Fibroblast of pulmonary artery (primary cell): ENCODE results near the gene SH3PXD2A.
A peak's percentile ranks its signal among the peaks of the same experiment; 100 is the strongest.

ENCODE experiments used
- DNase-seq: peaks from one replicate; pipeline ENCODE4 v3.0.0-alpha.2; 2010; ENCODE audit warnings: low read depth
- H3K4me3 ChIP-seq: replicated peaks from 2 replicates; pipeline ENCODE4 v1.5.1; 2011; ENCODE audit warnings: low read depth, mild to moderate bottlenecking, control low read depth, low read length, moderate library complexity
- TF ChIP-seq, protein P1 (sequence below): IDR thresholded peaks from 2 replicates; pipeline ENCODE4 v1.5.1; 2011; ENCODE audit warnings: mild to moderate bottlenecking, control low read depth, low read length, inconsistent platforms; ENCODE audit errors: missing control alignments

The SH3PXD2A gene

DNA sequence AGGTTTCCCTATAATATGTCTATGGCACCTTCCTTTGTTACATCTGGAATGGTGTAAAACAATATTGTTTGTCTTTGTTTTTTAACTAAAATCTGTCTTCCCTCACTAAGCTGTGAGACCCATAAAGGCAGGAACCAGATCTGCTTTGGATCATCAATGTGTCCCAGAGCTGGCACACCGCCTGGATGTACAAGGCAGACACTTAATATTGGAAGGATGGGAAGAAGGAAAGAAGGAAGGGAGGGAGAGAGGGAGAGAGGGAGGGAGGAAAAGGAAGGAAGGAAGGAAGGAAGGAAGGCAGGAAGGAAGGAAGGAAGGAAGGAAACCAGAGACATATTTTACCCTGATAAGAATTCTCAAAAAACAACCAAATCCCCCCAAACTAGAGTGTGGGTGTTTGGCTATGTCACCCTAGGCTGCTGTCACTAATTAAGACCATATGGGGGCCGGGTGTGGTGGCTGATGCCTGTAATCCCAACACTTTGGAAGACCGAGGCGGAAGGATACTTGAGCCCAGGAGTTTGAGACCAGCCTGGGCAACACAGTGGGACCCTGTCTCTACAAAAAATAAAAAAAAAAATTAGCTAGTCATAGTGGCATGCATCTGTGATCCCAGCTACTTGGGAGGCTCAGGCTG lies 59.6 kb downstream of the SH3PXD2A start:
- DNase-seq: no peak
- TF ChIP-seq, protein P1, sequence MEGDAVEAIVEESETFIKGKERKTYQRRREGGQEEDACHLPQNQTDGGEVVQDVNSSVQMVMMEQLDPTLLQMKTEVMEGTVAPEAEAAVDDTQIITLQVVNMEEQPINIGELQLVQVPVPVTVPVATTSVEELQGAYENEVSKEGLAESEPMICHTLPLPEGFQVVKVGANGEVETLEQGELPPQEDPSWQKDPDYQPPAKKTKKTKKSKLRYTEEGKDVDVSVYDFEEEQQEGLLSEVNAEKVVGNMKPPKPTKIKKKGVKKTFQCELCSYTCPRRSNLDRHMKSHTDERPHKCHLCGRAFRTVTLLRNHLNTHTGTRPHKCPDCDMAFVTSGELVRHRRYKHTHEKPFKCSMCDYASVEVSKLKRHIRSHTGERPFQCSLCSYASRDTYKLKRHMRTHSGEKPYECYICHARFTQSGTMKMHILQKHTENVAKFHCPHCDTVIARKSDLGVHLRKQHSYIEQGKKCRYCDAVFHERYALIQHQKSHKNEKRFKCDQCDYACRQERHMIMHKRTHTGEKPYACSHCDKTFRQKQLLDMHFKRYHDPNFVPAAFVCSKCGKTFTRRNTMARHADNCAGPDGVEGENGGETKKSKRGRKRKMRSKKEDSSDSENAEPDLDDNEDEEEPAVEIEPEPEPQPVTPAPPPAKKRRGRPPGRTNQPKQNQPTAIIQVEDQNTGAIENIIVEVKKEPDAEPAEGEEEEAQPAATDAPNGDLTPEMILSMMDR: no peak
- H3K4me3 ChIP-seq: no peak overlapping the region

DNA sequence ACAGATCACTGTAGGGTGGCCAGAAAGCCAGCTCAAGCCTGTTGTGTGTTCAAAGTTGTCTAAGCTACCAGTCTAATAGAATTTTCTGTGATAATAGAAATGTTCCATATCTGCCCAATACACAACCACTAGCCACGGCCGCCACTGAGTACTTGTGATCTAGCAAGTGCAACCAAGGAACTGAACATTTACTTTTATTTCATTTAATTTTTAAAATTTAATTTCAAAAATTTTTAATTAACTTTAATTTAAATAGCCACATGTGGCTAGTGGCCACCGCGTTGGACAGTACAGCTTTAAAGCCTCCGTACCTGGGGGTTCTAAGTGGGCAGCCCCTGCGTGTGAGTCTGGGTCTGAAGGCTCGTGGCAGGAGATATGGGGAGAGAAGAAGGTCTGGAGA lies 60.4 kb downstream of the SH3PXD2A start:
- no peak overlapping the region for H3K4me3 ChIP-seq
- no peak for DNase-seq
- TF ChIP-seq, protein P1: no peak

DNA sequence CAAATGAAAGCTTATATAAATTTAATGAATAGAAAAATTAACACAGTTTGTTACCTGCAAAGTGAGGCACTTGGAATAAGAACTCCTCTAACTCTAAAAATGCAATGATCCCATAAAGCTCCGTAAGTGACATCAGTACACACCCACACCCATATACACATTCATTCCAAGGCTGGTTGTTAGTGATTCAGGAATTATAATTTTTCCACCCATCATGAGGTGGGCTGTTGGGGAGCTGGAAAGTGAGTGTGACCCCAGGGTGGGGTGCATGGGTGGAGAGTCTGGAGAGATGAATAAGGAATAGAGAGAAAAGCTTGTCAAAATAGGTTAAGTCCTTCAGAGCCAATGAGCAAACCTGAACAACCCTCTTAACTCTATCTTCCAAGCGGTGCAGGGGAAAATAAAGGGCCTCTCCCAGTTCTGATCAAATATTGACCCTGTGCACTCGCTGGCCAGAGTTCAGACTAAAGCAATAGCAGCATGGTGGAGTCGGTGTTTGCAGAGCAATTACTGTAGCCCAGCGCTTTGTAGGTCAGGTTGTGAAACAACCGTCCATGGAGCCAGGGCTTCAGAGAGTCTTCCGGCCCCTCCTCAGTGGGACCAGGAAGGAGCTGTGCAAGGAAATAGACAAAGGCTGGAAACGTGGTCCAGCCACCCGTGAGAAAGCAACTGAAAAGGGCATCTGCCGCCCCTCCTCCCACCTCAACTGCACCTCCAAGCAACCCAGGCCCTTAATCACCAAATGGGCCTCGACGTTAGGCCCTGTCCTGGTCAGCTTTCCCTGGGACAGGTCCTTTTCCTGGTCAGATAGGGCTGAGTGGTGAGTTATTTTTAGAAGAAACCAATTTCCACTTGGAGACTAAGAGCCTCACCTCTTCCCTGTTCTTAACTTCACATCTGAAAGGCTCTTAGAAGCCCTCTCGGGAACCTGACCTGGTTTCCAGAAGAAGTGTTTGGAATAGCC lies 61.2 kb downstream of the SH3PXD2A start:
- no peak for DNase-seq
- H3K4me3 ChIP-seq: no peak overlapping the region
- TF ChIP-seq, protein P1: no peak

DNA sequence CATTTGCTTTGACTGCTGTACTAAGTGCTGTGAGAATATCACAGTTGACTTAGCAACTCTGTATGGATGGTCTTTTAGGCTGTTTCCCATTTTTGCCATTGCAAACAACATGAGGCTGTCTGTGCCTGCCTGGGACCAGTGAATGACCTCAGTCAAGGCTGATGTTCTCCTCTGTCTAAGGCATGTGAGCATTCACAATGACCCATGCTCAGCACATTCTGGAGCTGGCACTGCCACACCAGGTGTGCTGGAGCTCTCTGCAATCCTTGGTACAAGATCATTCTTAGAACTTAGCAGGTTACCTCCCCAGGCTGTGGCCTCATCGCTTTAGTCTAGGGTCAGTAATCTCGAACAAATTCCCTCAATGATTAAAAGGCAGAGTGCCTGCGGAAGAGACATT lies 61.9 kb downstream of the SH3PXD2A start:
- TF ChIP-seq, protein P1: no peak
- no peak overlapping the region for H3K4me3 ChIP-seq
- no peak for DNase-seq

DNA sequence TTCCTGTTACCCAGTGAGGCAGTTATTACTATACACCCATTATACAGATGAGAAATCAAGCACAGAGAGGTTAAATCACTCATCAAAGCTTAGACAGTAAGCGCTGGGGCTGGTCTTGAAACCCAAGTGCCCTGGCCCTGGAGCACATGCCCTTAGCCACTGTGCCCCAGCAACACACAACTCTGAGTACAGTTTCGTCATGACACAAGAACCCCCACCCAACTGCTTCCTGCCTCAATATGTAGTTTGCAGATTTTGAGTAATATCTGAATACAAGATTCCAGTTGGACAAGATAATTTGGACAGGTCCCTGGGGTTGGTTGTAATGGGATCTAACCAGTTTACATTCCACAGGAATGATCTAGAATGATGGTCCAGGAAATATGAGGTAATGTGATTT lies 62.8 kb downstream of the SH3PXD2A start:
- DNase-seq: peak; percentile 6
- TF ChIP-seq, protein P1: no peak
- no peak overlapping the region for H3K4me3 ChIP-seq

DNA sequence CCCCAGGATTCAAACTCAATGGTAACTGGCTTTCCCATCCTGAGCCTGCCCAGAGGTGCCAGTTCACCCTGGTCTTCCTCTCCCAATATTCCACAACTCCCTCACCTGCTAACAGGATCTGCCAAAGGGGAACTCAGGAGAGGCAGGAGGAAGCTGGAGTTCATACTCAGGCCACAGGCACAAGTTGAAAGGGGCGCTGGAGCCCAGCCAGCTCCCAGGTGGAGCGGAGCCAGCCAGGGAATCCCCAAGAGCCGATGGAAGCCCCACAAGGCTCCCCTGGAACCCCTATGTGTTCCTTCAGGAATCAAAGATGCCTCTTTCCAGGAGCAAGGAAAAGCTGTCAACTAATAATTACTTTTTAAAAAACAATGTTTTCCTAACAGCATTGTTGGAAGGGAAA lies 63.5 kb downstream of the SH3PXD2A start:
- TF ChIP-seq, protein P1: no peak
- no peak overlapping the region for H3K4me3 ChIP-seq
- no peak for DNase-seq

DNA sequence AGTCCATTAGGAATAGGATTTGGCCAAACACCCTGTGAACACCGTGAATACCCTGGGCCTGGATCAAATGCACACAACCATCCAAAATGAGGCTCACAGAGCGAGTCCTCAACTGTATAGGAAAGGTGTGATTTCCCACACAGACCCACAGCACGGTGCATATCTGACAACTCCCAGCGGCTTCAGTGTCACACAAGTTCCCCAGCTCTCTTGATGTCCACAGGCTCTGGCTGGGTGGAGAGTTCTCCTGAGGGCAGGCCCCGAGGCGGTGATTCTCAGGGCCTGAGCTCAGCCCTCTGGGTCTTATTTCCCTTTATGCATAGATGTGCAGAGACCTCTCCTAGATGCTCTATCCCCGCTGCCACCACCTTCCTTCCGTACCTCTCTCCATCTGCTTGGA lies 64.1 kb downstream of the SH3PXD2A start:
- TF ChIP-seq, protein P1: no peak
- DNase-seq: no peak
- H3K4me3 ChIP-seq: no peak overlapping the region
